Measurements from ENCODE around the gene TMEM163. TPM values are rescaled to one million over a fixed set of nuclear protein-coding genes. Genes with fewer than 3 reads are reported as not detected.

The TMEM163 gene
- total RNA-seq, 6 experiments from 2014 or later = not detected

GRCh38 chr2:134712299-134712698 lies 6.5 kb downstream of the TMEM163 start:
- Mint-ChIP-seq H3K36me3 (ENCODE audit: low read depth) (no peaks in the 10 kb centered on the region; the same call in 1 of the 2 replicates), H3K27me3 (ENCODE audit: insufficient read depth) (peaks cover 28% of the 10 kb centered on the region), H3K27ac (no peak overlapping the region), H3K4me1 (ENCODE audit: low read depth) (no peaks in the 10 kb centered on the region), H3K9me3 (no peaks in the 10 kb centered on the region), H3K4me3 (no peak overlapping the region)
- TF ChIP-seq CTCF (IDR thresholded peaks at IDR 0.05) = no peak
- no peak for DNase-seq

DNA sequence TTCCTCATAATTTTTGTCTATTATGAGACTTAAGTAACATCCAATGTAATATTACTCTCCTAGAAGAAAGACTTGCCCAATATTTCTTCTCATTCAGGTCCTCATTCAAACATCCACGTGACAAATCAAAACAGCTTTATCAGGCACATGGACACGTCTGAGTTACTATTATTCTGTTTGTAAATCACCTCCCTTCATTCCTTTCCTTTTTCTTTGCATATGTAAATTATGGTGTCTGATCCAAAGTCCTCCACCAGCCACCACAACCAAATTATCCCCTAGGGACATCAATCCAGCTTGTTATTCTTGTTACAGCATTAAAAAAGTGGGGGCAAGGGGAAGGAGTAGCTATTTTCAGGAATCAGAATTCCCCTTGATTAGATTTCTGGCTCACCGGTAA lies 7.1 kb downstream of the TMEM163 start:
- TF ChIP-seq CTCF (IDR thresholded peaks at IDR 0.05) = no peak
- no peak overlapping the region for H3K27ac Mint-ChIP-seq
- H3K27me3 Mint-ChIP-seq (ENCODE audit: insufficient read depth) = peaks cover 24% of the 10 kb centered on the region
- no peak for DNase-seq
- no peaks in the 10 kb centered on the region for H3K9me3 Mint-ChIP-seq
- H3K4me1 Mint-ChIP-seq (ENCODE audit: low read depth) = peaks cover under 1% of the 10 kb centered on the region
- H3K4me3 Mint-ChIP-seq = no peak overlapping the region
- H3K36me3 Mint-ChIP-seq (ENCODE audit: low read depth) = no peaks in the 10 kb centered on the region; the same call in 1 of the 2 replicates

- Mint-ChIP-seq H3K9me3 (no peaks in the 10 kb centered on the region), H3K27ac (no peak overlapping the region), H3K4me1 (ENCODE audit: low read depth) (peaks cover 7% of the 10 kb centered on the region), H3K36me3 (ENCODE audit: low read depth) (no peaks in the 10 kb centered on the region; the same call in 1 of the 2 replicates), H3K27me3 (ENCODE audit: insufficient read depth) (peaks cover 34% of the 10 kb centered on the region), H3K4me3 (no peak overlapping the region)
- no peak for TF ChIP-seq CTCF (IDR thresholded peaks at IDR 0.05)
- DNase-seq = no peak
Observed at GRCh38 chr2:134707330-134707676, 11.5 kb downstream of the TMEM163 start.

DNA sequence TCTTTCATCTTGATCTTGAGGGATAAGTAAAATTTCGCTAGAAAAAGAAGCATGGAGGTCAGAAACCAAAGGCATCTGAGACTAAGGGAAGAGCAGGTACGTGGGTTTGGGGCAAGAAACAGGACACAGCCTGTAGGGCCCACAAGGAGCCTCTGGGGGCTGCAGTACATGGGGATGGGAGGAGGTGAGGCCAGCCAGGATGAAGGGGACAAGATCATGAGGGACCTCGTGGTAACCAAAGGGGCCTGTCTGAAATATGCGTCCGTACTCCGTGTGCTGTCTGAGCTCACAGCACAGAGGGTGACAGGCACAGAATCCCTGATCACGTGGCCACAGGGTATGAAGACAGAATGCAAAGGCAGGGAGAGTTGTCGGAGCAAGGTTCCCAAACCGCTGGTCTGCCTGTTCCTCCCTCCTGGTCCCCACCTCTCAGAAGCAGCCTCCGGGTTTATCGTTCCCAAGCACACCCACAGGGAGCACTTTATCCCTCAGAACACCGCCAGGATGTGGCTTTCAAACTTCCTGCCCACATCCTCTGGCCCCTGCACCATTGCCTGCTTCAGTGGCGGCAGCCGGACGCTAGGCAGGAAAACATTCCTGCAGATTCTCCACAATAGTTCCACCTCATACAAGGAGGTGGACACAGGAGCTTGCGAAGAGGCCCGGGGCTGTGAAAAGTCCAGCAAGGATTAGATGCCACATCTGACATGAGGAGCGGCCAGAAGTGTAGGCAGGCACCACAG lies 12.0 kb downstream of the TMEM163 start:
- H3K36me3 Mint-ChIP-seq (ENCODE audit: low read depth) = no peaks in the 10 kb centered on the region; the same call in 1 of the 2 replicates
- H3K27me3 Mint-ChIP-seq (ENCODE audit: insufficient read depth) = peaks cover 34% of the 10 kb centered on the region
- H3K4me1 Mint-ChIP-seq (ENCODE audit: low read depth) = peaks cover 7% of the 10 kb centered on the region
- no peak for TF ChIP-seq CTCF (IDR thresholded peaks at IDR 0.05)
- no peak overlapping the region; the same call in 1 of the 2 replicates for H3K4me3 Mint-ChIP-seq
- DNase-seq = no peak
- no peaks in the 10 kb centered on the region for H3K9me3 Mint-ChIP-seq
- H3K27ac Mint-ChIP-seq = no peak overlapping the region

DNA sequence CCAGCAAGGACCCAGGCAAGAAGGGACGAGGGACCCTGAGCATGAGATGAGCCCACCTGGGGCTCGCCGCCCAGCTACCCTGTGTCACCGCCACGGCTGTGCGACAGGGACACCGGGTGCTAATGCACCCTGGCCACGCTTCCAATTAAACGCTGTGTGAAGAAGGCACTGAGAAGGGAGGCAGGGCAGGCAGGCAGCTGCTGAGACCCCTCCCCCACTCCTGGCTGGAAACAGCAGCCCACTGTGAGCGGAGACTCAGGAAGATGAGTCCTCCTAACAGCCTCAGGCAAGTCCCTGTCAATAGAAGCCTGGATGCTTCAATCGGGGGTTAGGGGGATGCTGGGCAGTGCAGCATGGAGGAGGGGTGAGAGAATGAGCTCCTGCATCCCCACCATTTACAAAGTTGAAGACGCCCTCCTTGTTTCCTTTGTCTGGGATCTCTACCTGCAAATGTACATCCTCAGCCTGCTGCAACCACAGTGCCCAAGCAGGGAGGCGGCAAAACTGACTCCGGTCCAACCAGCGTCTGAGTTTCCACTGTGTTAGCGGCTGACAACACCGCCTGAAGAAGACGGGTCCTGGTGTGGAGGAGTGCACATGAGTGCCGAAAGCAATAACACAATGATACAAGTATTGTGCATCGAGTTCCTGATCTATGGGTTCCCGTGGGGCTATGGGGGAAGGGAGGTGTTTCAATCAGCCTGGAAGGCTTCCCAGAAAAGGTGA lies 12.8 kb downstream of the TMEM163 start:
- H3K36me3 Mint-ChIP-seq (ENCODE audit: low read depth) = no peaks in the 10 kb centered on the region; the same call in 1 of the 2 replicates
- H3K4me3 Mint-ChIP-seq = no peak overlapping the region; the same call in 1 of the 2 replicates
- TF ChIP-seq CTCF (IDR thresholded peaks at IDR 0.05) = no peak
- no peak overlapping the region for H3K27ac Mint-ChIP-seq
- peaks cover 37% of the 10 kb centered on the region for H3K27me3 Mint-ChIP-seq (ENCODE audit: insufficient read depth)
- DNase-seq = no peak
- H3K9me3 Mint-ChIP-seq = no peaks in the 10 kb centered on the region
- H3K4me1 Mint-ChIP-seq (ENCODE audit: low read depth) = peaks cover 7% of the 10 kb centered on the region

All from HFFc6 (cell line).